Muscle layer of duodenum (tissue), 2 donors: ENCODE data around the gene KDM4C.

Source experiments
- H3K27ac ChIP-seq: one replicate; pipeline ENCODE4 v1.7.0; 2013; ENCODE audit warnings: mild to moderate bottlenecking, low read length
- H3K27me3 ChIP-seq: one replicate; pipeline ENCODE4 v1.7.0; 2013; ENCODE audit warnings: low read depth, mild to moderate bottlenecking, control low read depth, low read length
- H3K36me3 ChIP-seq, 2 donors: one replicate each; pipeline ENCODE4 v1.7.0; 2013; ENCODE audit warnings: low read length in 2 of 2, control low read depth in 1 of 2, mild to moderate bottlenecking in 1 of 2; ENCODE audit not compliant: insufficient read depth in 2 of 2, control insufficient read depth in 1 of 2
- H3K4me1 ChIP-seq, 2 donors: one replicate each; pipeline ENCODE4 v1.7.0; 2013; ENCODE audit warnings: low read length in 2 of 2, mild to moderate bottlenecking in 2 of 2, control low read depth in 1 of 2, moderate library complexity in 1 of 2; ENCODE audit not compliant: insufficient read depth in 2 of 2, control insufficient read depth in 1 of 2
- H3K4me3 ChIP-seq, 2 donors: one replicate each; pipeline ENCODE4 v1.7.0; 2013; ENCODE audit warnings: low read length in 2 of 2, low read depth in 1 of 2, mild to moderate bottlenecking in 1 of 2
- H3K9me3 ChIP-seq, 2 donors: one replicate each; pipeline ENCODE4 v1.7.0; 2013; ENCODE audit warnings: low read length in 2 of 2, control low read depth in 1 of 2, mild to moderate bottlenecking in 1 of 2; ENCODE audit not compliant: control insufficient read depth in 1 of 2
- donor health status: healthy.

KDM4C gene

GRCh38 chr9:7088611-7089010 lies 330.8 kb downstream of the KDM4C start:
- Histone ChIP-seq H3K27me3 (no peaks in the 10 kb centered on the region), H3K4me1 (peaks cover 0 to 6% of the 10 kb centered on the region in 2 donors), H3K4me3 (no peak overlapping the region), H3K9me3 (no peaks in the 10 kb centered on the region), H3K36me3 (peaks cover 3 to 10% of the 10 kb centered on the region in 2 donors), H3K27ac (no peak overlapping the region)

- Histone ChIP-seq H3K27ac (no peak overlapping the region), H3K4me3 (no peak overlapping the region), H3K27me3 (no peaks in the 10 kb centered on the region), H3K9me3 (no peaks in the 10 kb centered on the region), H3K4me1 (peaks cover 0 to 6% of the 10 kb centered on the region in 2 donors), H3K36me3 (peaks cover 3 to 10% of the 10 kb centered on the region in 2 donors)
These were observed 331.8 kb downstream of the KDM4C start for GRCh38 chr9:7089406-7090193.

- Histone ChIP-seq H3K36me3 (no peaks in the 10 kb centered on the region), H3K9me3 (no peaks in the 10 kb centered on the region), H3K27ac (no peak overlapping the region), H3K27me3 (no peaks in the 10 kb centered on the region), H3K4me3 (no peak overlapping the region), H3K4me1 (peaks cover 0 to 6% of the 10 kb centered on the region in 2 donors)
These were observed 335.3 kb downstream of the KDM4C start for GRCh38 chr9:7093040-7093439.

- H3K4me3 ChIP-seq = no peak overlapping the region
- H3K27me3 ChIP-seq = no peaks in the 10 kb centered on the region
- no peak overlapping the region for H3K27ac ChIP-seq
- H3K4me1 ChIP-seq = no peaks in the 10 kb centered on the region
- H3K36me3 ChIP-seq = no peaks in the 10 kb centered on the region
- no peaks in the 10 kb centered on the region for H3K9me3 ChIP-seq
These were observed 336.3 kb downstream of the KDM4C start for GRCh38 chr9:7094052-7094451.

GRCh38 chr9:7094576-7094975 lies 336.8 kb downstream of the KDM4C start:
- H3K4me3 ChIP-seq = no peak overlapping the region
- no peak overlapping the region for H3K27ac ChIP-seq
- no peaks in the 10 kb centered on the region for H3K27me3 ChIP-seq
- H3K9me3 ChIP-seq = no peaks in the 10 kb centered on the region
- H3K4me1 ChIP-seq = no peaks in the 10 kb centered on the region
- no peaks in the 10 kb centered on the region for H3K36me3 ChIP-seq

GRCh38 chr9:7095058-7095457 lies 337.3 kb downstream of the KDM4C start:
- H3K4me3 ChIP-seq = no peak overlapping the region
- H3K9me3 ChIP-seq = no peaks in the 10 kb centered on the region
- H3K27me3 ChIP-seq = no peaks in the 10 kb centered on the region
- no peak overlapping the region for H3K27ac ChIP-seq
- no peaks in the 10 kb centered on the region for H3K36me3 ChIP-seq
- H3K4me1 ChIP-seq = no peaks in the 10 kb centered on the region

- Histone ChIP-seq H3K27ac (no peak overlapping the region), H3K27me3 (no peaks in the 10 kb centered on the region), H3K9me3 (no peaks in the 10 kb centered on the region), H3K4me3 (no peak overlapping the region), H3K36me3 (no peaks in the 10 kb centered on the region), H3K4me1 (no peaks in the 10 kb centered on the region)
These were observed 339.4 kb downstream of the KDM4C start for GRCh38 chr9:7097040-7097715.

- no peaks in the 10 kb centered on the region for H3K36me3 ChIP-seq
- no peaks in the 10 kb centered on the region for H3K4me1 ChIP-seq
- no peak overlapping the region for H3K27ac ChIP-seq
- H3K4me3 ChIP-seq = no peak overlapping the region
- no peaks in the 10 kb centered on the region for H3K9me3 ChIP-seq
- no peaks in the 10 kb centered on the region for H3K27me3 ChIP-seq
These were observed 340.3 kb downstream of the KDM4C start for GRCh38 chr9:7097785-7098752.

GRCh38 chr9:7103367-7103766 lies 345.6 kb downstream of the KDM4C start:
- Histone ChIP-seq H3K27me3 (no peaks in the 10 kb centered on the region), H3K4me3 (no peak overlapping the region), H3K27ac (no peak overlapping the region), H3K4me1 (no peaks in the 10 kb centered on the region), H3K9me3 (no peaks in the 10 kb centered on the region), H3K36me3 (peaks cover 21 to 23% of the 10 kb centered on the region in 2 donors)

- no peaks in the 10 kb centered on the region for H3K4me1 ChIP-seq
- H3K27ac ChIP-seq = no peak overlapping the region
- H3K4me3 ChIP-seq = no peak overlapping the region
- H3K9me3 ChIP-seq = no peaks in the 10 kb centered on the region
- H3K27me3 ChIP-seq = no peaks in the 10 kb centered on the region
- H3K36me3 ChIP-seq = peaks cover 21 to 23% of the 10 kb centered on the region in 2 donors
These were observed 346.0 kb downstream of the KDM4C start for GRCh38 chr9:7103771-7104170.

- no peaks in the 10 kb centered on the region for H3K9me3 ChIP-seq
- no peak overlapping the region for H3K4me3 ChIP-seq
- H3K36me3 ChIP-seq = peaks cover 21 to 23% of the 10 kb centered on the region in 2 donors
- no peak overlapping the region for H3K27ac ChIP-seq
- H3K27me3 ChIP-seq = no peaks in the 10 kb centered on the region
- no peaks in the 10 kb centered on the region for H3K4me1 ChIP-seq
These were observed 346.9 kb downstream of the KDM4C start for GRCh38 chr9:7104625-7105024.
